ENCODE results near the gene B4GALT7.
"Not testable (repeated sequence)": the region's sequence is repeated elsewhere in the genome, so short reads cannot be mapped to it uniquely, and the experiment has no call there.

The B4GALT7 gene

GRCh38 chr5:177599731-177600507, at the start of gene B4GALT7:
Gene B4GALT7 (plus strand): TSS chr5:177600132. CDS start chr5:177600211, 79 bp downstream.
- DNase-seq (ENCODE audit: low read depth, low spot score) = peak; percentile 61

GRCh38 chr5:177552839-177553455, 47.0 kb upstream of the B4GALT7 start:
- no peak for DNase-seq (ENCODE audit: low read depth, low spot score)

GRCh38 chr5:177553671-177554429, 46.1 kb upstream of the B4GALT7 start:
- peak; percentile 21 for DNase-seq (ENCODE audit: low read depth, low spot score)

GRCh38 chr5:177554474-177555111, 45.3 kb upstream of the B4GALT7 start, which contains the start of gene FAM193B:
Gene FAM193B (minus strand): TSS chr5:177554563. CDS start chr5:177554458, 105 bp downstream.
- peak; percentile 88 for DNase-seq (ENCODE audit: low read depth, low spot score)

- DNase-seq (ENCODE audit: low read depth, low spot score) = no peak
These were observed 44.7 kb upstream of the B4GALT7 start for GRCh38 chr5:177555228-177555627.

GRCh38 chr5:177555665-177556064, 44.3 kb upstream of the B4GALT7 start:
- no peak for DNase-seq (ENCODE audit: low read depth, low spot score)

GRCh38 chr5:177557041-177557647, 42.8 kb upstream of the B4GALT7 start:
- no peak for DNase-seq (ENCODE audit: low read depth, low spot score)

GRCh38 chr5:177557796-177558195, 42.1 kb upstream of the B4GALT7 start:
- no peak for DNase-seq (ENCODE audit: low read depth, low spot score)

GRCh38 chr5:177559446-177559941, 40.4 kb upstream of the B4GALT7 start:
- DNase-seq (ENCODE audit: low read depth, low spot score) = not testable (repeated sequence)

- no peak for DNase-seq (ENCODE audit: low read depth, low spot score)
These were observed 34.9 kb upstream of the B4GALT7 start for GRCh38 chr5:177565046-177565445.

- DNase-seq (ENCODE audit: low read depth, low spot score) = no peak
These were observed 31.6 kb upstream of the B4GALT7 start for GRCh38 chr5:177568326-177568725.

GRCh38 chr5:177569894-177570293, 30.0 kb upstream of the B4GALT7 start:
- no peak for DNase-seq (ENCODE audit: low read depth, low spot score)

GRCh38 chr5:177575488-177575887, 24.4 kb upstream of the B4GALT7 start:
- no peak for DNase-seq (ENCODE audit: low read depth, low spot score)

GRCh38 chr5:177576169-177576568, 23.8 kb upstream of the B4GALT7 start:
- DNase-seq (ENCODE audit: low read depth, low spot score) = no peak

GRCh38 chr5:177578316-177578715, 21.6 kb upstream of the B4GALT7 start:
- no peak for DNase-seq (ENCODE audit: low read depth, low spot score)

- DNase-seq (ENCODE audit: low read depth, low spot score) = no peak
These were observed 11.5 kb upstream of the B4GALT7 start for GRCh38 chr5:177588413-177588909.

GRCh38 chr5:177590406-177590805, 9.5 kb upstream of the B4GALT7 start:
- DNase-seq (ENCODE audit: low read depth, low spot score) = no peak

- DNase-seq (ENCODE audit: low read depth, low spot score) = no peak
These were observed 8.3 kb upstream of the B4GALT7 start for GRCh38 chr5:177591690-177592009.

GRCh38 chr5:177592010-177592834, 7.7 kb upstream of the B4GALT7 start, which contains the start of gene TMED9:
Gene TMED9 (plus strand): TSS chr5:177592203. CDS start chr5:177592215, 12 bp downstream.
- peak; percentile 77 for DNase-seq (ENCODE audit: low read depth, low spot score)

- DNase-seq (ENCODE audit: low read depth, low spot score) = no peak
These were observed 7.0 kb upstream of the B4GALT7 start for GRCh38 chr5:177592905-177593304.

All from activated CD4-positive, CD25-positive, alpha-beta regulatory T cell treated with anti-CD3 and anti-CD28 coated beads, Interleukin-2, amount 50 U/mL, for 16 hours (primary cell).